Natural killer cell (primary cell): ENCODE measurements around the gene SCFD2. TPM values are rescaled to one million over a fixed set of nuclear protein-coding genes. Genes with fewer than 3 reads are reported as not detected.

Source experiments
- ATAC-seq, 3 donors: fragments of 150-1000 bp in 2 of 3; fragments of 200-7000 bp in 1 of 3; cut with Tn5 transposase; 1 replicate in 1 of 3; 2 replicates in 2 of 3; pipeline ENCODE4 v1.10.0; 2021; ENCODE audit warnings: mild to moderate bottlenecking in 2 of 3, moderate library complexity in 2 of 3
- DNase-seq, 2 donors: peaks; one replicate each; pipeline versions ENCODE4 v3.0.0 to v3.0.0-alpha.2; 2013 to 2021; ENCODE audit warnings: mixed read lengths in 1 of 2
- H3K27ac ChIP-seq: one replicate; pipeline ENCODE4 v1.5.1; 2013; ENCODE audit warnings: mild to moderate bottlenecking, low read length
- H3K27me3 ChIP-seq: one replicate; pipeline ENCODE4 v1.6.1; 2013; ENCODE audit warnings: low read length; ENCODE audit not compliant: control insufficient read depth, insufficient read depth
- H3K36me3 ChIP-seq: one replicate; pipeline ENCODE4 v1.6.1; 2013; ENCODE audit warnings: low read length; ENCODE audit not compliant: control insufficient read depth, insufficient read depth
- H3K4me1 ChIP-seq: one replicate; pipeline ENCODE4 v1.6.1; 2013; ENCODE audit warnings: low read length; ENCODE audit not compliant: control insufficient read depth, insufficient read depth
- H3K4me3 ChIP-seq: one replicate; pipeline ENCODE4 v1.5.1; 2013; ENCODE audit warnings: low read length
- H3K9me3 ChIP-seq: one replicate; pipeline ENCODE4 v1.6.1; 2013; ENCODE audit warnings: low read length; ENCODE audit not compliant: control insufficient read depth, insufficient read depth
- H3K27ac Mint-ChIP-seq, 2 donors: one replicate each; pipeline ENCODE4 v1.8.0; 2022; ENCODE audit warnings: mild to moderate bottlenecking in 2 of 2, mixed read lengths in 2 of 2, moderate library complexity in 1 of 2
- H3K27me3 Mint-ChIP-seq, 2 donors: one replicate each; pipeline ENCODE4 v1.8.0; 2022; ENCODE audit warnings: low read depth in 2 of 2, mixed read lengths in 2 of 2
- H3K36me3 Mint-ChIP-seq: one replicate; pipeline ENCODE4 v1.8.0; 2022; ENCODE audit warnings: mixed read lengths
- H3K4me1 Mint-ChIP-seq, 2 donors: one replicate each; pipeline ENCODE4 v1.8.0; 2022; ENCODE audit warnings: mixed read lengths in 2 of 2
- H3K4me3 Mint-ChIP-seq: one replicate; pipeline ENCODE4 v1.8.0; 2022; ENCODE audit warnings: mild to moderate bottlenecking, moderate library complexity, mixed read lengths
- H3K9me3 Mint-ChIP-seq, 2 donors: one replicate each; pipeline ENCODE4 v1.8.0; 2022; ENCODE audit warnings: mixed read lengths in 2 of 2
- CTCF ChIP-seq: fragments of 200-600 bp; IDR thresholded peaks from one replicate; pipeline ENCODE4 v1.8.0; 2022; ENCODE audit warnings: antibody characterized with exemption
- WGBS: methylation state at CpG from one replicate; pipeline ENCODE4 v1.1.7; 2013; ENCODE audit warnings: missing lambda C conversion rate; ENCODE audit not compliant: insufficient coverage; 5-methylcytosine and 5-hydroxymethylcytosine counted together
- intact Hi-C: fragments of 100-400 bp; cut with micrococcal nuclease; formaldehyde crosslinking; loops from one replicate; pipeline ENCODE4 v1.14.2; 2022
- total RNA-seq, 4 donors: library from RNA; stranded (reverse); fragments of 120-200 nt in 1 of 4; gene quantifications; one replicate each; pipeline versions ENCODE4 v1.2.3 to v1.2.4, GENCODE V29; 2013 to 2022

The SCFD2 gene
- total RNA-seq, 3 donors from 2014 or later (not counting 1 experiment from before 2014, with no cell fraction given), result 26.4 to 29.4 (median 28.9) TPM

GRCh38 chr4:52883707-52884669 is 481.9 kb downstream of the SCFD2 start:
- Mint-ChIP-seq H3K9me3 (no peaks in the 10 kb centered on the region), H3K27me3 (no peaks in the 10 kb centered on the region), H3K4me1 (peaks cover 5 to 9% of the 10 kb centered on the region in 2 donors), H3K27ac (no peak overlapping the region), H3K36me3 (no peaks in the 10 kb centered on the region), H3K4me3 (no peak overlapping the region)
- Histone ChIP-seq H3K4me3 (no peak overlapping the region), H3K27ac (no peak overlapping the region), H3K4me1 (no peaks in the 10 kb centered on the region), H3K9me3 (no peaks in the 10 kb centered on the region), H3K27me3 (no peaks in the 10 kb centered on the region), H3K36me3 (no peaks in the 10 kb centered on the region)
- no peak for ATAC-seq
- DNase-seq, result no peak
- 81% methylated on average over 4 of the region's 4 CpGs for WGBS
- TF ChIP-seq CTCF, result no peak
- intact Hi-C loops, result no loop called here

GRCh38 chr4:52883183-52883621 is 482.7 kb downstream of the SCFD2 start:
- H3K9me3 Mint-ChIP-seq, result no peaks in the 10 kb centered on the region
- H3K27me3 Mint-ChIP-seq, result no peaks in the 10 kb centered on the region
- Histone ChIP-seq H3K4me3 (no peak overlapping the region), H3K27ac (no peak overlapping the region), H3K4me1 (no peaks in the 10 kb centered on the region), H3K9me3 (no peaks in the 10 kb centered on the region), H3K36me3 (no peaks in the 10 kb centered on the region), H3K27me3 (no peaks in the 10 kb centered on the region)
- peaks cover 5 to 9% of the 10 kb centered on the region in 2 donors for H3K4me1 Mint-ChIP-seq
- intact Hi-C loops, result no loop called here
- H3K36me3 Mint-ChIP-seq, result no peaks in the 10 kb centered on the region
- TF ChIP-seq CTCF, result no peak
- no peak overlapping the region for H3K4me3 Mint-ChIP-seq
- WGBS, result 77% methylated on average over 3 of the region's 4 CpGs
- no peak for ATAC-seq
- no peak for DNase-seq
- no peak overlapping the region for H3K27ac Mint-ChIP-seq

- no peaks in the 10 kb centered on the region for H3K4me1 ChIP-seq
- no peaks in the 10 kb centered on the region for H3K9me3 ChIP-seq
- H3K27me3 ChIP-seq, result no peaks in the 10 kb centered on the region
- no peaks in the 10 kb centered on the region for H3K9me3 Mint-ChIP-seq
- no peak for ATAC-seq
- intact Hi-C loops, result no loop called here
- H3K4me1 Mint-ChIP-seq, result peaks cover 5 to 9% of the 10 kb centered on the region in 2 donors
- H3K4me3 ChIP-seq, result no peak overlapping the region
- H3K27ac Mint-ChIP-seq, result no peak overlapping the region
- no peak overlapping the region for H3K4me3 Mint-ChIP-seq
- H3K36me3 Mint-ChIP-seq, result no peaks in the 10 kb centered on the region
- H3K27me3 Mint-ChIP-seq, result no peaks in the 10 kb centered on the region
- H3K36me3 ChIP-seq, result no peaks in the 10 kb centered on the region
- no peak for TF ChIP-seq CTCF
- H3K27ac ChIP-seq, result no peak overlapping the region
- WGBS, result 56% methylated on average over 1 of the region's 1 CpG
- DNase-seq, result no peak
Observed at GRCh38 chr4:52880994-52881393, 484.9 kb downstream of the SCFD2 start.
